ENCODE measurements around the gene CYLD. TPM values are rescaled to one million over a fixed set of nuclear protein-coding genes. Genes with fewer than 3 reads are reported as not detected.

The CYLD gene
- total RNA-seq, 2 experiments from 2014 or later, result 7.4 to 14.9 TPM

DNA sequence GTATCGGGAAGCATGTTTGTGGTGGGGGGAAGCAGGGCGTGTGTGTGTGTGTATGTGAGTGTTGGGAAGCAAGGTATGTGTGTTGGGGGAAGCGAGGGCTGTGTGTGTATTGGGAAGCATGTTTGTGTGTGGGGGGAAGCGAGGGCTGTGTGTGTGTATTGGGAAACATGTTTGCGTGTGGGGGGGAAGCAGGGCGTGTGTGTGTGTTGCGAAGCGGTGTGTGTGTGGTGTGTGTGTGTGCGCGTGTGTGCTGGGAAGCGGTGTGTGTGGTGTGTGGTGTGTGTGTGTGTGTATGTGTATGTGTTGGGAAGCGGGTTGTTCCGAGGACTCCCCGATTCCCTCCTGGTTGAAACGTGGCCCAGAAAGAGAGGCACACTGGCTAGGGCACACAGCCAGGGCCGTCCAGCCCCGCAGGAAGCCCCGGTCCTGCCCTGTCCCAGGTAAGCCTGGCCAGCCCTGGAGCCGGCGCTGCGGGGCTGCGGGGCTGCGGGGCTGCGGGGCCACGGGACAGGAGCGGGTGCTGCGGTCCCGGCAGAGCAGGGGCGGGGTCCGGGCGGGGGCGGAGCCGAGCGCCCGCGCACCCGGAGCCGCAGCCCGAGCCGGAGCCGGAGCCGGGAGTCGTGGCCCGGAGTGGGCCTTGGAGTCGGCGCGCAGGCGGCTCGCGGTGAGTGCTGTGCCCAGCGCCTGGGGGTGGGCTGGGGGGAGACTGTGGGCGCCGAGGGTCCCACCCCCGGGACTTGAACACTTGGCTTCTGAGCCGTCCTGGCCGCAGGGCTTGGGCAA lies 48.7 kb upstream of the CYLD start, which contains the start of gene NOD2:
TSS of gene NOD2 (plus strand) at position 608 of the 783 bp plus-strand sequence. CDS start 5,890 bp downstream, outside the sequence.
- no peak for DNase-seq (ENCODE audit: low spot score)
- intact Hi-C loops (cut with micrococcal nuclease; ENCODE audit: unreplicated experiment), result no loop called here
- CTCF ChIA-PET (ENCODE audit: unreplicated experiment), result no interaction called here
- Histone ChIP-seq H3K9me3 (ENCODE audit: low read length) (no peaks in the 10 kb centered on the region), H3K27ac (ENCODE audit: low read depth, low read length, poor library complexity, severe bottlenecking) (no peak within 1 kb of the TSS), H3K9me2 (ENCODE audit: insufficient read depth, low read length) (no peaks in the 10 kb centered on the region), H3K79me2 (ENCODE audit: insufficient read depth, low read depth, low read length) (no peaks in the 10 kb centered on the region), H3K4me3 (ENCODE audit: low read depth, low read length, poor library complexity, severe bottlenecking) (no peak within 1 kb of the TSS), H3K4me1 (ENCODE audit: insufficient read depth, low read length, poor library complexity, severe bottlenecking) (no peaks in the 10 kb centered on the region), H4K20me1 (ENCODE audit: insufficient read depth, low read length) (no peaks in the 10 kb centered on the region), H3K4me2 (ENCODE audit: low read length) (no peak within 1 kb of the TSS), H3K36me3 (ENCODE audit: insufficient read depth, low read length) (no peaks in the 10 kb centered on the region), H2AFZ (ENCODE audit: low read length) (no peak within 1 kb of the TSS)
- TF ChIP-seq, protein P1, sequence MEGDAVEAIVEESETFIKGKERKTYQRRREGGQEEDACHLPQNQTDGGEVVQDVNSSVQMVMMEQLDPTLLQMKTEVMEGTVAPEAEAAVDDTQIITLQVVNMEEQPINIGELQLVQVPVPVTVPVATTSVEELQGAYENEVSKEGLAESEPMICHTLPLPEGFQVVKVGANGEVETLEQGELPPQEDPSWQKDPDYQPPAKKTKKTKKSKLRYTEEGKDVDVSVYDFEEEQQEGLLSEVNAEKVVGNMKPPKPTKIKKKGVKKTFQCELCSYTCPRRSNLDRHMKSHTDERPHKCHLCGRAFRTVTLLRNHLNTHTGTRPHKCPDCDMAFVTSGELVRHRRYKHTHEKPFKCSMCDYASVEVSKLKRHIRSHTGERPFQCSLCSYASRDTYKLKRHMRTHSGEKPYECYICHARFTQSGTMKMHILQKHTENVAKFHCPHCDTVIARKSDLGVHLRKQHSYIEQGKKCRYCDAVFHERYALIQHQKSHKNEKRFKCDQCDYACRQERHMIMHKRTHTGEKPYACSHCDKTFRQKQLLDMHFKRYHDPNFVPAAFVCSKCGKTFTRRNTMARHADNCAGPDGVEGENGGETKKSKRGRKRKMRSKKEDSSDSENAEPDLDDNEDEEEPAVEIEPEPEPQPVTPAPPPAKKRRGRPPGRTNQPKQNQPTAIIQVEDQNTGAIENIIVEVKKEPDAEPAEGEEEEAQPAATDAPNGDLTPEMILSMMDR (conservative IDR thresholded peaks at IDR 0.05; ENCODE audit: low read length), result no peak
- TF ChIP-seq EZH2phosphoT487 (IDR thresholded peaks at IDR 0.05; ENCODE audit: borderline replicate concordance, low read depth, low read length), result no peak
- POLR2A ChIA-PET, result no interaction called here
- no TSS peak for BruUV-seq (replicated peaks)

DNA sequence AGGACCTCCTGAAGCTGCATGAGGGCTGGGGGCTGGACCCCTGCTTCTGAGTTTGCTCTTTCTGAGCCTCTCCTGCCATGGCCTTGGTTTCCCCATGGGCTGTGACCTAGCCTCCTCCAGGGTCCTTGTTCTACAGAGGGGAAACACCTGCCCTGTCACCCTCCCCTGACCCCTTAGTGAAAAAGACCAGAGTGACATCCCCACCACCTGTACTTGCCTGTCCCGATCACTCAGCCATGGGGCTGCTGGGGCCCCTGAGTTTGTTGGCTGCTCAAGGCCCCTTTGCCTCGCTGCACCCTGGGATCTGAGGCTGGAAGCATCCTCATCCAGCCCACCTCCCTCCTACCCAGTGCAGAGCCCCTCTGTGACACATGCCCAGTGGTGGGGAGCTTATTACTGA lies 47.7 kb upstream of the CYLD start:
- POLR2A ChIA-PET, result interaction anchor here (0.7 kb wide), 1 partner anchor 1595 kb away, joined by 4 read pairs; no protein-coding TSS in a partner anchor
- Histone ChIP-seq H3K9me3 (ENCODE audit: low read length) (no peaks in the 10 kb centered on the region), H4K20me1 (ENCODE audit: insufficient read depth, low read length) (no peaks in the 10 kb centered on the region), H3K27ac (ENCODE audit: low read depth, low read length, poor library complexity, severe bottlenecking) (no peak overlapping the region), H3K4me2 (ENCODE audit: low read length) (no peak overlapping the region), H2AFZ (ENCODE audit: low read length) (no peak overlapping the region), H3K4me3 (ENCODE audit: low read depth, low read length, poor library complexity, severe bottlenecking) (no peak overlapping the region), H3K4me1 (ENCODE audit: insufficient read depth, low read length, poor library complexity, severe bottlenecking) (no peaks in the 10 kb centered on the region), H3K36me3 (ENCODE audit: insufficient read depth, low read length) (no peaks in the 10 kb centered on the region), H3K79me2 (ENCODE audit: insufficient read depth, low read depth, low read length) (no peaks in the 10 kb centered on the region), H3K9me2 (ENCODE audit: insufficient read depth, low read length) (no peaks in the 10 kb centered on the region)
- intact Hi-C loops (cut with micrococcal nuclease; ENCODE audit: unreplicated experiment), result no loop called here
- BruUV-seq (replicated peaks), result no TSS peak
- TF ChIP-seq, protein P1 (conservative IDR thresholded peaks at IDR 0.05; ENCODE audit: low read length), result no peak
- TF ChIP-seq EZH2phosphoT487 (IDR thresholded peaks at IDR 0.05; ENCODE audit: borderline replicate concordance, low read depth, low read length), result no peak
- CTCF ChIA-PET (ENCODE audit: unreplicated experiment), result no interaction called here
- no peak for DNase-seq (ENCODE audit: low spot score)
